Activated CD8-positive, alpha-beta memory T cell treated with anti-CD3 and anti-CD28 coated beads, Interleukin-2, amount 50 U/mL, for 4 hours (primary cell): ENCODE results near the gene GMEB2.

Source experiments
- DNase-seq: peaks from one replicate; pipeline ENCODE4 v3.0.0-alpha.2; 2020

Gene GMEB2

DNA sequence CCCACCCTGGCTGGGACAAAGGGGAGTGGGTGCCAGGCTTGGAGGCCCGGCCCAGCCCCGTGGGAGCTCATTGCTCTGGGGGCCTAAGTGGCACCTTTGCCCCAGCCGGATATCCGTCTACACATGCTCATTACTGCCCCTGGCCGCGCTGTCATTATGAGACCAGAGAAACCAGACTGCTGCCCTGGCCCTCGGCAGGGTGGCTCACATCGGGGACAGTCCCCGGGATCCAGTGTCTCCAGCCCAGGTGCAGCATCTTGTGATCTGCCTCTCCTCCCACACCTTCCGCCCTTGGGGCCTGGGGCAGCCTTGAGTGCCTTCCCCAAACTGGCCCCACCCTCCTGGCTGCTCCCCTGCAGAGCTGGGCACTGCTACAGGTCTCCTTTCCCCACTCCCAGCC, 84.2 kb downstream of the GMEB2 start:
- no peak for DNase-seq

GRCh38 chr20:63542031-63542559, 84.8 kb downstream of the GMEB2 start:
- no peak for DNase-seq

DNA sequence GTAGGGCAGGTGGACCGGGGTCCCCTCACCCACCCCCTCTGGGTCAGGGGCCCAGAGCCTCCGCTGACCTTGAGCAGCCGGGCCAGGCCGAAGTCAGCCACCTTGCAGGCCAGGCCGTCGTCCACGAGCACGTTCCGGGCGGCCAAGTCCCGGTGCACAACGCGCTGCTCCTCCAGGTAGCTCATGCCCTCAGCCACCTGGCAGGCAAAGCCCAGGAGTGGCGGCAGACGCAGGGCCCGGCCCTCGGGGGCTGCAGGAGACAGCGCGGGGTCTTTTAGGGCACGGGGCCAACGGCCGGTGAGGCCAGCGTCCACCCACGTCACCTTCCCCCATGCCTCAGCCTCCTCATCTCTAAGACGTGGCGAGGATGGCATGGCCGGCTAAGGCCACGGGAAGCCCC, 85.5 kb downstream of the GMEB2 start:
- no peak for DNase-seq

DNA sequence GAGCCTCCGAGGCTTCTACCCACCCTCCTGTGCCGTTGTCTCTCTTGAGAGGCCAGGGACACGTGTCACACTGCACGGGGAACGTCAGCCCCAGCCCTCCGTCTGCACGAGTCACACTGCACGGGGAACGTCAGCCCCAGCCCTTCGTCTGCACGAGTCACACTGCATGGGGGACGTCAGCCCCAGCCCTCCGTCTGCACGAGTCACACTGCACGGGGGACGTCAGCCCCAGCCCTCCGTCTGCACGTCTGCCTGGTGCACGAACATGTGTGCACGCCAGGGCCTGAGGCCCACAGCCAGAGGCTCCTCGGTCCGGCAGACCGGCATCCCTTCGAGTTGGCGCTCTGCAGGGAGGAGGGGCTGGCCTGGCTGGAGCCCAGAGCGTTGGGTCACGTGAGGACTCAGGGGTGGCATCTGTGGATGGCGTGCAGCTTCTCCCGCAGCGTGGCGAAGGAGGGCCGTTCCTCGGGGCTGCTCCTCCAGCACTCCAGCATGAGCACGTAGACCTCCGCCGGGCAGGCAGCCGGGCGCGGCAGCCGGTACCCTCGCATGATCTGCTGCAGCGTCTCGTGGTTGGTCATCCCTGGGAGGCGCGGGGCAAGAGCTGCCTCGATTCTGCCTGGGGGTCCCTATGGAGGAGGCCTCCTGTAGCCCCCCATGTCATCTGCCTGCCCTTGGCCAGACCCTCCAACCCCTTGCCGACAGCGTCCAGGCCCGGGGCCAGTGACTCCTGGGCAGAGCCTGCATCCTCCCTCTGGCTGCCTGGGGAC, 86.3 kb downstream of the GMEB2 start:
- DNase-seq, result no peak

DNA sequence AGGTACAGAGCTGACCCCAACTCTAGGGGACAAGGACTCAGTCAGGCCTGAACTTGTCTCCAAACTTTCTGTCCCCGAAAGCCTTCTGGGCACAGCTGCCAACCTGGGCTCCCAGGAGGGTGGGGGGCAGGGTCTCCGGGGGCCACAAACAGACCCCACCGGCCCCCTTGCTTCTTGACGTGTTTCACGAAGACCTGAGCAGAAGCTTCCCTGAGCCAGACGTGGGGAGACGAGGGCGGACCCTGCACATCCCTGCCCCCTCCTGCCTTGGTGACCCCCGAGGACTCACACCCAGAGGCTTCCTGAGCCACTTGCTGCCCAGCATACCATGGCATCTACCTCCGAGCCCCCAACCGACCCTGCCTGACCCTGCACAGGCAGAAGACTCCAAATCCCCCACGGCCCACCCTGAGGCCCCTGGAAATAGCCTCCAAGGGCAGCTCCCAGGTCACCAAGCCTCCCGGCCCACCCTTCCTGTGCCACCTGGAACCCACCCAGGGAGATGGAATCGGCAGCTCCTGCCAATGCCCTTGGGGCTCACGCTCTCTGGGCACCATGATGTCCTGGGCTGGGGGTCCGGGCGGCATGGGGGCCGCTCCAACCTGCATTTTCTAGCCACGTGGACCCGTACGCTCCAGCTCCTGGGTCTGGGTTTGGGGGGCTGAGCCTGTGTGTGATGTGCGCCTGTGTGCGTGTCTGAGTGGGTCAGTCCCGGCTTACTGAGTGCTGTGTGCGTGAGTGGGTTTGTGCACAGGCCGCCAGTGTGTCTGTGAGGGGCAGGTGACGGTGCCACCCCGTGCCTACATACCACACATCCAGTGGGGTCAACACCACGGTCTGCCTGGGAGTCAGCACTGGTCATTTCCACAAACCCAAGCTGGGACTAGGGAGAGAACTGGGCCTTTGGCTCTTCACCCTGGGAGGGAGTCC, 87.2 kb downstream of the GMEB2 start:
- no peak for DNase-seq

DNA sequence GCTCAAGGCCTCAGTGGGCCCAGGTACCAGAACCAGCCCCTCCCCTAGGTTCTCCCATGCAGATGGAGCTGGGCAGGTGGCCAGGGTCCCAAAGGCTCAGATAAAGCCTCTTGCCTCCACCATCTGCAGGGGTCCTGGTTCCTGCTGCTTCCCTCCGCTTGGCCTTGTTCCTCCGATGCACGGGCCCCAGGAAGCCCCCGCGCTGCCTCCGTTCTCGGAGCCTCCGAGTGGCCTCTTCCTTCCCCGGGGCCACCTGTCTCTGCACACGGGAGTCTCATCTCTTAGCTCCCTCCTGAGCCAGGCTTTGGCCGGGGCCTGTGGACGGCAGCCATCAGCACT, 87.8 kb downstream of the GMEB2 start:
- no peak for DNase-seq

- no peak for DNase-seq
These were observed 88.5 kb downstream of the GMEB2 start for GRCh38 chr20:63538204-63539091.
